CD4-positive, alpha-beta T cell (primary cell): Measurements from ENCODE around the gene PPP1R3A. TPM values are rescaled to one million over a fixed set of nuclear protein-coding genes. Genes with fewer than 3 reads are reported as not detected.

ENCODE experiments used
- ATAC-seq: fragments of 200-7000 bp; cut with Tn5 transposase; one replicate; pipeline ENCODE4 v1.10.0; 2022; ENCODE audit warnings: mild to moderate bottlenecking; ENCODE audit not compliant: poor library complexity
- CTCF ChIA-PET: fragments of 350-600 bp; sonication (Branson Sonifier 250); formaldehyde crosslinking; loops from one replicate; lab custom pipeline; 2021; ENCODE audit warnings: antibody characterized with exemption, inconsistent platforms; lab: Charles Lee
- POLR2A ChIA-PET: fragments of 350-600 bp; sonication (Branson Sonifier 250); formaldehyde crosslinking; loops from one replicate; lab custom pipeline; 2021; ENCODE audit warnings: antibody characterized with exemption, inconsistent platforms; lab: Charles Lee
- DNase-seq, 14 experiments: peaks; one replicate each; pipeline ENCODE4 v3.0.0-alpha.2; 2013 to 2020; ENCODE audit warnings: mixed read lengths in 2 of 14
- H3K27ac ChIP-seq, 2 donors: one replicate each; pipeline versions ENCODE4 v1.5.1 to v1.7.0; 2013; ENCODE audit warnings: low read length in 2 of 2, low read depth in 1 of 2, mild to moderate bottlenecking in 1 of 2
- H3K27me3 ChIP-seq, 2 experiments: 1 replicate in 1 of 2; 2 replicates in 1 of 2; pipeline versions ENCODE4 v1.6.1 to v1.7.0; 2013; ENCODE audit warnings: low read length in 2 of 2, control low read depth in 1 of 2, mild to moderate bottlenecking in 1 of 2, moderate library complexity in 1 of 2; ENCODE audit not compliant: insufficient read depth in 2 of 2, control insufficient read depth in 1 of 2
- H3K36me3 ChIP-seq: one replicate; pipeline ENCODE4 v1.6.1; 2013; ENCODE audit warnings: low read length, control low read depth; ENCODE audit not compliant: insufficient read depth
- H3K4me1 ChIP-seq: one replicate; pipeline ENCODE4 v1.6.1; 2013; ENCODE audit warnings: low read length, control low read depth; ENCODE audit not compliant: insufficient read depth
- H3K4me3 ChIP-seq: one replicate; pipeline ENCODE4 v1.5.1; 2013; ENCODE audit warnings: mild to moderate bottlenecking, low read length, moderate library complexity
- H3K9me3 ChIP-seq, 2 experiments: 1 replicate in 1 of 2; 2 replicates in 1 of 2; pipeline versions ENCODE4 v1.6.1 to v1.7.0; 2013; ENCODE audit warnings: low read length in 2 of 2, mild to moderate bottlenecking in 2 of 2, control low read depth in 1 of 2, moderate library complexity in 1 of 2; ENCODE audit not compliant: control insufficient read depth in 1 of 2, insufficient read depth in 1 of 2
- H3K27ac Mint-ChIP-seq: one replicate; pipeline ENCODE4 v1.8.0; 2020; ENCODE audit warnings: mixed read lengths
- H3K27me3 Mint-ChIP-seq: one replicate; pipeline ENCODE4 v1.8.0; 2021; ENCODE audit warnings: mixed read lengths
- H3K36me3 Mint-ChIP-seq: one replicate; pipeline ENCODE4 v1.8.0; 2021; ENCODE audit warnings: low read depth, mixed read lengths
- H3K4me1 Mint-ChIP-seq: one replicate; pipeline ENCODE4 v1.8.0; 2021; ENCODE audit warnings: low read depth, mixed read lengths
- H3K4me3 Mint-ChIP-seq: one replicate; pipeline ENCODE4 v1.8.0; 2020; ENCODE audit warnings: mild to moderate bottlenecking, mixed read lengths
- H3K9me3 Mint-ChIP-seq: one replicate; pipeline ENCODE4 v1.8.0; 2020; ENCODE audit warnings: mixed read lengths
- intact Hi-C, 2 experiments: fragments of 100-400 bp; cut with DNase I in 1 of 2; cut with micrococcal nuclease in 1 of 2; formaldehyde crosslinking; loops; one replicate each; pipeline versions ENCODE4 v1.15.1 to v1.9.0; 2023 to 2025; cut with DNase I, micrococcal nuclease
- total RNA-seq, 174 experiments: library from RNA in 2 of 174; stranded (reverse) in 2 of 174; gene quantifications; one replicate each; pipeline ENCODE4 v1.2.3 and lab custom pipeline; 2021 to 2026
- TF ChIP-seq, protein P1 (sequence below): fragments of 200-600 bp; IDR thresholded peaks from one replicate; pipeline ENCODE4 v1.8.0; 2022; ENCODE audit warnings: antibody characterized with exemption, mild to moderate bottlenecking

The PPP1R3A gene
- total RNA-seq, 2 experiments from 2014 or later, result not detected

DNA sequence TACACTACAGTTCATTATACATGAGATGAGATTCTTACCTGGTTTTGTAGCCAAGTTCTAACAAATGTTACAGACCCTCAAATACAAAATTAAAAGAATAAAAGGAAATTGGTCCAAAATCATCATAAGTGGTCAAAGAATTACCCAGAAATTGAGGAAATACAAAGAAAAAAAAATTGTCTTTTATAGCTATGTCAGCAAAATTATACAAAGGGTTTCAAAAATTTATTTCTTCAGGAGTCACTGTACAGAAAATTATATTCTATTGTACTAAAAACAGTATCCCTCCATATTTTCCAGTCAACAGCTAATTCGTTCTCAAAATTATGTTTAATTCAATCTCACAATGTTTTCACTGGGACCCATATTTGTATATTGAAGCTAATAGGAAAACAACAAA is 14.3 kb downstream of the PPP1R3A start:
- Mint-ChIP-seq H3K4me3 (no peak overlapping the region), H3K27me3 (no peaks in the 10 kb centered on the region), H3K9me3 (no peaks in the 10 kb centered on the region), H3K4me1 (no peaks in the 10 kb centered on the region), H3K27ac (no peak overlapping the region), H3K36me3 (no peaks in the 10 kb centered on the region)
- H3K4me3 ChIP-seq, result no peak overlapping the region
- POLR2A ChIA-PET, result no interaction called here
- ATAC-seq, result no peak
- intact Hi-C loops, result no loop called here
- no peak for DNase-seq
- no peaks in the 10 kb centered on the region for H3K36me3 ChIP-seq
- TF ChIP-seq, protein P1, sequence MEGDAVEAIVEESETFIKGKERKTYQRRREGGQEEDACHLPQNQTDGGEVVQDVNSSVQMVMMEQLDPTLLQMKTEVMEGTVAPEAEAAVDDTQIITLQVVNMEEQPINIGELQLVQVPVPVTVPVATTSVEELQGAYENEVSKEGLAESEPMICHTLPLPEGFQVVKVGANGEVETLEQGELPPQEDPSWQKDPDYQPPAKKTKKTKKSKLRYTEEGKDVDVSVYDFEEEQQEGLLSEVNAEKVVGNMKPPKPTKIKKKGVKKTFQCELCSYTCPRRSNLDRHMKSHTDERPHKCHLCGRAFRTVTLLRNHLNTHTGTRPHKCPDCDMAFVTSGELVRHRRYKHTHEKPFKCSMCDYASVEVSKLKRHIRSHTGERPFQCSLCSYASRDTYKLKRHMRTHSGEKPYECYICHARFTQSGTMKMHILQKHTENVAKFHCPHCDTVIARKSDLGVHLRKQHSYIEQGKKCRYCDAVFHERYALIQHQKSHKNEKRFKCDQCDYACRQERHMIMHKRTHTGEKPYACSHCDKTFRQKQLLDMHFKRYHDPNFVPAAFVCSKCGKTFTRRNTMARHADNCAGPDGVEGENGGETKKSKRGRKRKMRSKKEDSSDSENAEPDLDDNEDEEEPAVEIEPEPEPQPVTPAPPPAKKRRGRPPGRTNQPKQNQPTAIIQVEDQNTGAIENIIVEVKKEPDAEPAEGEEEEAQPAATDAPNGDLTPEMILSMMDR, result no peak
- CTCF ChIA-PET, result no interaction called here
- H3K27ac ChIP-seq, result no peak overlapping the region
- H3K9me3 ChIP-seq, result no peaks in the 10 kb centered on the region
- H3K4me1 ChIP-seq, result no peaks in the 10 kb centered on the region
- no peaks in the 10 kb centered on the region for H3K27me3 ChIP-seq

DNA sequence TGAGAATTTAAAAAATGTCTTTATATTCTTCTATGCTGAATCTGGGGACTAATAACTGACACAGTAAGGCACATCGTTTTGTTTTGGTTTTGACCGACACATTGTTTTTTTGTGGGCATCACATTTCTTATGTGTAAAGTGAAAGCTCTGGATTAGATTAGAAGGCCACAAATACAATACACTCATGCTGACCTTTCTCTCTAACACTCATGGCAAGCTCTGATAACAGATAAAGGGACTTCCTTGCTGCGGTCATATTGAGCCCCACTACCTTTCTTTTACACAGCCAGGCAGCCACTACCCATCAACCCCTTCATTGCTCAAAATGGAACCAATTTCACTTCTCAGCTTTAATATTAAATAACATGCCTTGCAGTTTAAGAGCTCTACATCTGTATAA is 26.0 kb downstream of the PPP1R3A start:
- intact Hi-C loops, result no loop called here
- Histone ChIP-seq H3K36me3 (no peaks in the 10 kb centered on the region), H3K27me3 (no peaks in the 10 kb centered on the region), H3K4me1 (no peaks in the 10 kb centered on the region), H3K9me3 (no peaks in the 10 kb centered on the region), H3K4me3 (no peak overlapping the region), H3K27ac (no peak overlapping the region)
- TF ChIP-seq, protein P1, result no peak
- Mint-ChIP-seq H3K27ac (no peak overlapping the region), H3K4me1 (no peaks in the 10 kb centered on the region), H3K27me3 (no peaks in the 10 kb centered on the region), H3K9me3 (no peaks in the 10 kb centered on the region), H3K4me3 (no peak overlapping the region), H3K36me3 (no peaks in the 10 kb centered on the region)
- no peak for DNase-seq
- no peak for ATAC-seq
- CTCF ChIA-PET, result no interaction called here
- POLR2A ChIA-PET, result no interaction called here

DNA sequence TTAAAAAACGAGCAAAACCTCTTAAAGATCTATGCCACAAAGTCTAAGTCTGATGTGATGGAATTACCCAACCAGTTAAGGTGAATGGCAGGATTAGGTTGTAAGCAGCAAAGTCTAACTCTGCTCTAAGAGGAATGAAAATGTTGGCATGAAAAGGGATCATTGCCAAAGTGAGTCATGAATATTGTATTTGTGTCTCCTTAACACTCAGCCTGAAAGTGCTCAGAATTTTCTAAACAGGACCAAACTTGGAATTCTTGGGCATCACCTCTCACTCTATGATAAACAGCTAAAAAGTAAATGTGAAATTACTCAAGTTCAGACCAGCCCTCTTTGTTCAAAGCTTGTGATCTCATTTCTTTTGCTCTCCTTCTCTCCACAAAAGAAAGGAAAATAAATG is 27.0 kb downstream of the PPP1R3A start:
- H3K4me3 Mint-ChIP-seq, result no peak overlapping the region
- no peaks in the 10 kb centered on the region for H3K27me3 Mint-ChIP-seq
- Histone ChIP-seq H3K4me1 (no peaks in the 10 kb centered on the region), H3K36me3 (no peaks in the 10 kb centered on the region), H3K4me3 (no peak overlapping the region), H3K27ac (no peak overlapping the region), H3K27me3 (no peaks in the 10 kb centered on the region), H3K9me3 (no peaks in the 10 kb centered on the region)
- no peak overlapping the region for H3K27ac Mint-ChIP-seq
- ChIA-PET POLR2A (no interaction called here), CTCF (no interaction called here)
- DNase-seq, result no peak
- no peaks in the 10 kb centered on the region for H3K9me3 Mint-ChIP-seq
- no peaks in the 10 kb centered on the region for H3K4me1 Mint-ChIP-seq
- no peak for ATAC-seq
- TF ChIP-seq, protein P1, result no peak
- intact Hi-C loops, result no loop called here
- no peaks in the 10 kb centered on the region for H3K36me3 Mint-ChIP-seq
